HG03066 (cell line): ENCODE results near the gene CNIH2.
"Not testable (repeated sequence)": the region's sequence is repeated elsewhere in the genome, so short reads cannot be mapped to it uniquely, and the experiment has no call there.

ENCODE experiments used
- ATAC-seq: cut with Tn5 transposase; IDR thresholded peaks from one replicate; pipeline ENCODE4 v1.9.1; 2021; ENCODE audit warnings: low read depth; ENCODE audit not compliant: unreplicated experiment

Gene CNIH2

GRCh38 chr11:66277471-66278362 lies at the start of gene CNIH2:
TSS of gene CNIH2 (plus strand) at chr11:66278175. CDS start at chr11:66278457, 282 bp downstream.
- no peak for ATAC-seq

- no peak for ATAC-seq
Observed at GRCh38 chr11:66228521-66228920, 49.5 kb upstream of the CNIH2 start.

DNA sequence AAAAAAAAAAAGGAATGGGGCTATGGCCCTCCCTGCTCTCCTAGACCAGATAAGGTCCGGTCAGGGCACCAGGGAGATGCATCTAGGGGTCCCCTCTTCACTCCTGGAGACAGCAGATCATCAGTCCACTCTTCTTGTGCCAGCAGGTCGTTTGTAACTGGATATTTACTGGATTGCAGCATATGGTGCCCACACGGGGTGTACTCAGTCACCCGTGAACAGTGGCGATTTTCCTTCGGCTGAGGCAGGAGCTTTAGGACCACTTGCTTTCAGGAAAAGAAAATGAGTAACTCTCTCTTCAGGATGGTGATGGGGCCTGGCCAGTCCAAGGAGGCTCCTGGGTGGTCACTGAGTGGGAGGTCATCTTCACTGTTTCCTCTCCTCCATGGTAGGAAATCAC lies 47.8 kb upstream of the CNIH2 start:
- ATAC-seq = no peak

- ATAC-seq = no peak
Observed at GRCh38 chr11:66230978-66231377, 47.0 kb upstream of the CNIH2 start.

DNA sequence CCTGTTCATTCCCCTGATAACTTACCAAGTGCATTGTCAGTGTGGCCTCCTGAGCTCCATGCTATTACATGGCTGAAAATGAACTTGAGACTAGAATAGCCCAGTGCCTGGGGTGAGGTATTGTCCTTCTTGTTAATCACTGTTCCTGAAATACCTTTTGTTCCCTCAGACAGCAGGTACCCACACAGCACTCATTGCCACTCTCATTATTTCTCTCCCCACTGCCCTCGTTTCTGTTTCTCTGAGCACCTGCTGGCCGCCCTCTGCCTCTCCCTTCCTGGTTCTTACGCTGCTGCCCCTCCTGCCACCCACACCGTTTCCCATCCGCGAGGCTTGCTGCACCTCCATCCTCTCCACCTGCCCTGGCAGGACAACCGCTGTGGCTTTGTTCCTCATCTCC lies 46.4 kb upstream of the CNIH2 start:
- ATAC-seq = no peak

- ATAC-seq = no peak
Observed at GRCh38 chr11:66232769-66233168, 45.2 kb upstream of the CNIH2 start.

DNA sequence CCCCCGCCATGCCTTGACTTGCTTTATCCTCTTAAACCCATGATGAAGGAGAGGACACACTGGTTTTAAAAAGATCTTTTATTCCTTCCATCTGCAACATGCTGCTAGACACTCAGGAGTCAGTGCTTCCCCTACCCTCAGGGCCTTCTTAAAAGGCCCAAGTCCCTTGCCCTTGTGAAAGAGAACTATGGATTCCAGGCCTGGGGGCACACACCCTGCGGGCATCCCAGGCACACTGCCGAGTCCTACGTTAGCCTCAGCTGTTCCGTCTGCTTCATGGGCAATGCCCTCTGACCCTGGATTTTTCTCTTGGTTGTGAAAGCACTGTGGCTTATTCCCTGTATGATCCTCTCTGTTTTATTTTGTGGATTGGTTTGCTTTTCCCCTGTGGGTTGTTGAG lies 44.7 kb upstream of the CNIH2 start:
- ATAC-seq = no peak

DNA sequence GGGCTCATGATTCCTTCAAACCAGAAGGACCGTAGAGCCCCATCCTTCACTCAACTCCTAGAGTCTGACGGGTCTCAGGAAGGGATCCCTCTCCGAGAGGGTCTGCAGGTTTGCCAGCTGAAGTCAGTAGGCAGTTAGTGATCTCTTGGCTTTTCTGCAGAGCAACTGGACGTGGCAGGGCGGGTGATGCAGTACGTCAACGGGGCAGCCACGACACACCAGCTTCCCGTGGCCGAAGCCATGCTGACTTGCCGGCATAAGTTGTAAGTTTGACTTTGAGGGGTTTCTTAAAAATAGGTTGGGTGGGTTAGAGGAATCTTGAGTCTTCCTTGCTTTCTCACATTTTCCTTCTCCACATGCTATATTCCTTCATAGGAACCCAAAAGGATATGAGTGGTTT lies 42.8 kb upstream of the CNIH2 start:
- ATAC-seq = no peak

DNA sequence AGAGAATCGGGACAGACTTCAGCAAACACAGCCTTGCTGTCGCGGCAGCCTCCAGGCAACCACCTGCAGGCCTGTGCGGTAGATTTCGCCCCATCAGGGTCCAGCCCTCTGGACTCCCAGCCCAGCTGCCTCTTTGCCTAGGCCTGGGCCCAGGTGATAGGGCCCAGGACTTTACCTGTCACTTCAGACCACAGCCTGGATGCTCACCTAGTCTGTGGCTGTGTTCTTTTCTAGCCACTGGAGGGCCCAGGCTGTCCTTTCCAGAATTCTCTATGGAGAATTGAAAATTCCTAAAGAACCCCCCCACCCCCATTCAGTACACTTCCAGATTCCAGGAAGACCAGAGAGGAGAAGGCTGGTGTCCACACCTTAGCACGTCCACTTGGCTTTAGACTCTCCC lies 40.1 kb upstream of the CNIH2 start:
- ATAC-seq = no peak

DNA sequence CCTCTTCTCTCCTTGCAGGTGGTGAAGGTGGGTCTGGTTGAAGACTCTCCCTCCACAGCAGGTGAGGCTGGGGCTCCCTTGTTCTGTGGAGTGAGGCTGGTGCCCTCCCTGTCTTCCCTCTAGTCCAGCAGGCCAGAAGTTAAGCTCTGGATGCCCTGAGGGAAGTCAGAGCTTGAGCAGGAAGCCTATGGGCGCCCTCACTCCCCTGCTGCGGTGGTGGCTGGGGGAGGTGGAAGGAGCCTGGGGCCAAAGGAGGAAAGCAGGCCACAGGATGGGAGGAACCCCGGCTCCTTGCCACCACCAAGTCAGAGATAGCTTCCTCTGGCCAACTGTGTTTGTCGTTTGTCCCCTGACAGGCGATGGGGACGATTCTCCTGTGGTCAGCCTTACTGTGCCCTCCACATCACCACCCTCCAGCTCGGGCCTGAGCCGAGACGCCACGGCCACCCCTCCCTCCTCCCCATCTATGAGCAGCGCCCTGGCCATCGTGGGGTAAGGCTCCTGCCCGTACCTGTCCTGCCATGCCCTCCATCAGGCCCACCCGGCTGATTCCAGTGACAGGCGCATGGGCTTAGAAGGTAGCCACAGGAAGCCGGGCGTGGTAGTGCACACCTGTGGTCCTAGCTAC lies 39.1 kb upstream of the CNIH2 start:
- ATAC-seq = no peak

GRCh38 chr11:66239511-66239910 lies 38.5 kb upstream of the CNIH2 start:
- ATAC-seq = no peak

- ATAC-seq = no peak
Observed at GRCh38 chr11:66239998-66240780, 37.8 kb upstream of the CNIH2 start.

- no peak for ATAC-seq
Observed at GRCh38 chr11:66240781-66241136, 37.2 kb upstream of the CNIH2 start.

GRCh38 chr11:66242095-66242765 lies 35.7 kb upstream of the CNIH2 start:
- ATAC-seq = no peak

GRCh38 chr11:66243782-66244535 lies 34.0 kb upstream of the CNIH2 start:
- no peak for ATAC-seq

- no peak for ATAC-seq
Observed at GRCh38 chr11:66247295-66247694, 30.7 kb upstream of the CNIH2 start.

DNA sequence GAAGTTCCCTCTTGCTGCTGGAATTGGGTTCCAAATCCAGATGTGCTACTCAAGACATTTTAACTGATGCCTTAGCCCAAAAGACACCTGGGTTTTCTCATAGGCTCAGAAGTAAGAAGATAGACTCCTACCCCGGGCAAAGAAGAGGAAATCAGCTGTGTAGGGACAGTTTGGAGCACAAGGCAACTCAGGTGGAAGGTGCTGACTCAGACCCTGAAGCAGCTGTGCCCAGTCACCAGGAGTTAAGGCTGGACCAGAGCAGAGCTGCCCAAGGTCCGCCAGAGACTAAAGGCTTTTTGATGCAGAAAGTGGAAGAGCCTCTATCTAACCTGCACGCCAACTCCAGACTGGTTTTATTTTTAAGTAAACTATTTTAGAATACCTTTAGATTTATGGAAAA lies 30.2 kb upstream of the CNIH2 start:
- no peak for ATAC-seq

- ATAC-seq = no peak
Observed at GRCh38 chr11:66248903-66249302, 29.1 kb upstream of the CNIH2 start.

DNA sequence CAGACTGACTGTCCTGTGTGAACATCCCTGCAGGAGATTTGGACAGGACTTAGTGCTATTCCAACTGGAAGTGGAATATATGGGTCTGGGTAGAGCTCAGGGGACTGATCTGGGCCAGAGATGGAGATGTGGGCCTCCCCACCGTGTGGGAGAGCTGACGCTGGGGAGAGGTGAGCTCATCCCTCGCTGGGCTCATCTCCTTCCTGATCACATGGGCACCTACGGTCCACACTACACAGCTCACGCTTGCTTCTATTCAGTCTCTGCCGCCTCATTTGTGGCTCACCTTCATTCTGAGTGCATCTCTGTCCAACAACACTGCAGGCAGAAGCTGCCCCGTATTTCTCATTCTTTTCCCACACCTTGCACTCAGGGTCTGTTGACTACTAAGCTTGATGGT lies 26.2 kb upstream of the CNIH2 start:
- no peak for ATAC-seq

DNA sequence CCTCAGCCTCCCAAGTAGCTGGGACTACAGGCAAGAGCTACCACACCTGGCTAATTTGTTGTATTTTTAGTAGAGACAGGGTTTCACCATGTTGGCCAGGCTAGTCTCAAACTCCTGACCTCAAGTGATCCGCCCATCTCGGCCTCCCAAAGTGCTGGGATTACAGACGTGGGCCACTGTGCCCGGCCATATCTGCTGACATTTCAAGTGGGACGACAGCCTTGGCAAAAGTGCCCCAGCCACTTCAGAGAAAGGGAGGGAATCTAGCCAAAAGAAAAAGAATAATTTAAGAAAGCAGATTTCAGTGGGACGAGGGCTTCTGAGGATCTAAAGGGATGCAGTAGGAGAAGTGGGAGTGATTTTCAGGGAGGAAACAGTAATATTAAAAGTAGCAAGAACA lies 24.9 kb upstream of the CNIH2 start:
- ATAC-seq = not testable (repeated sequence)
